ENCODE data around the gene SLC39A10. TPM values are rescaled to one million over a fixed set of nuclear protein-coding genes. Genes with fewer than 3 reads are reported as not detected.

SLC39A10 gene
- total RNA-seq, 1 donor from 2014 or later: 37.4 TPM

DNA sequence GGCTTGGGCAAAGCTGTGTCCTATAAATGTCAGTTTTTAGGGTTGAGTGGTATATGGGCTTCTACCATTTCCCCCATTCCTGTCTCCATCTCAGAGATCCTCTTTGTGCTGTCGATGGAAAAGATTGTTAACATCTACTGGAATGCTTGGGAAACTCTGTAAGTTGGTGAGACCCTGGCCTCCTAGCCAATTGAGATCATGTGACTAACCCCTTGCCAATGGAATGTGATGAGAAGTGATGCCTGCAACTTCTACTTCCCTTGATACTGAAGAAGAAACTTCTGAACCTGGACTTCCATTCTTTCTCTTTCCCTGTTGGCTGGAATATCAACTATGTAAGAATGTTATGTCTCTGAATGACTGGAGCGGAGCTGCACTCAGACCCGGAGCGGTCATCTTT lies 14.5 kb downstream of the SLC39A10 start:
- no peak overlapping the region for H3K27ac Mint-ChIP-seq (ENCODE audit: unreplicated experiment)
- TF ChIP-seq, protein P1, sequence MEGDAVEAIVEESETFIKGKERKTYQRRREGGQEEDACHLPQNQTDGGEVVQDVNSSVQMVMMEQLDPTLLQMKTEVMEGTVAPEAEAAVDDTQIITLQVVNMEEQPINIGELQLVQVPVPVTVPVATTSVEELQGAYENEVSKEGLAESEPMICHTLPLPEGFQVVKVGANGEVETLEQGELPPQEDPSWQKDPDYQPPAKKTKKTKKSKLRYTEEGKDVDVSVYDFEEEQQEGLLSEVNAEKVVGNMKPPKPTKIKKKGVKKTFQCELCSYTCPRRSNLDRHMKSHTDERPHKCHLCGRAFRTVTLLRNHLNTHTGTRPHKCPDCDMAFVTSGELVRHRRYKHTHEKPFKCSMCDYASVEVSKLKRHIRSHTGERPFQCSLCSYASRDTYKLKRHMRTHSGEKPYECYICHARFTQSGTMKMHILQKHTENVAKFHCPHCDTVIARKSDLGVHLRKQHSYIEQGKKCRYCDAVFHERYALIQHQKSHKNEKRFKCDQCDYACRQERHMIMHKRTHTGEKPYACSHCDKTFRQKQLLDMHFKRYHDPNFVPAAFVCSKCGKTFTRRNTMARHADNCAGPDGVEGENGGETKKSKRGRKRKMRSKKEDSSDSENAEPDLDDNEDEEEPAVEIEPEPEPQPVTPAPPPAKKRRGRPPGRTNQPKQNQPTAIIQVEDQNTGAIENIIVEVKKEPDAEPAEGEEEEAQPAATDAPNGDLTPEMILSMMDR (IDR thresholded peaks at IDR 0.05): no peak
- no peaks in the 10 kb centered on the region for H3K9me3 Mint-ChIP-seq (ENCODE audit: unreplicated experiment)
- H3K4me1 Mint-ChIP-seq (ENCODE audit: unreplicated experiment): no peaks in the 10 kb centered on the region
- H3K4me3 Mint-ChIP-seq (ENCODE audit: unreplicated experiment): no peak overlapping the region
- peaks cover 5% of the 10 kb centered on the region for H3K36me3 Mint-ChIP-seq (ENCODE audit: unreplicated experiment)
- no peak for DNase-seq (ENCODE audit: extremely low spot score, unreplicated experiment)
- H3K27me3 Mint-ChIP-seq (ENCODE audit: unreplicated experiment): no peaks in the 10 kb centered on the region

DNA sequence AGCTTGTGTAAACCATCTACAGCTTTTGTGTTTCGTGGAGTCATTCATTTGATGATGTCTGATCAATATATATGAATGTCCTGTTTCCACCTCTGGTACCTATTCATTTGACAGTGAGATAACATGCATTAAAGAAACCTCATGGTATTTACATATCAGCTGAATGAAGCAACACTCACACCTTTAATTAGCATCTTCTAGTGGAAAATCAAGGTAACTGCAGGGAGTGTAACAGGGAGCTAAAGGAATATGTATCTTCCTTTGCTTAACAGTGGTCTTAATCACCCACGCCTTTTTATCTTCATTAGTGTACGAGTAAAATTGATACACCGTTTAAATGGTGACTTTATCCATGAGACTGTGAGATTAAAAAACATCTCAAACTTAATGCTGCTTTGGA lies 15.6 kb downstream of the SLC39A10 start:
- H3K36me3 Mint-ChIP-seq (ENCODE audit: unreplicated experiment): peaks cover 8% of the 10 kb centered on the region
- TF ChIP-seq, protein P1 (IDR thresholded peaks at IDR 0.05): no peak
- DNase-seq (ENCODE audit: extremely low spot score, unreplicated experiment): no peak
- H3K9me3 Mint-ChIP-seq (ENCODE audit: unreplicated experiment): no peaks in the 10 kb centered on the region
- H3K27ac Mint-ChIP-seq (ENCODE audit: unreplicated experiment): no peak overlapping the region
- H3K4me3 Mint-ChIP-seq (ENCODE audit: unreplicated experiment): no peak overlapping the region
- H3K4me1 Mint-ChIP-seq (ENCODE audit: unreplicated experiment): no peaks in the 10 kb centered on the region
- no peaks in the 10 kb centered on the region for H3K27me3 Mint-ChIP-seq (ENCODE audit: unreplicated experiment)

DNA sequence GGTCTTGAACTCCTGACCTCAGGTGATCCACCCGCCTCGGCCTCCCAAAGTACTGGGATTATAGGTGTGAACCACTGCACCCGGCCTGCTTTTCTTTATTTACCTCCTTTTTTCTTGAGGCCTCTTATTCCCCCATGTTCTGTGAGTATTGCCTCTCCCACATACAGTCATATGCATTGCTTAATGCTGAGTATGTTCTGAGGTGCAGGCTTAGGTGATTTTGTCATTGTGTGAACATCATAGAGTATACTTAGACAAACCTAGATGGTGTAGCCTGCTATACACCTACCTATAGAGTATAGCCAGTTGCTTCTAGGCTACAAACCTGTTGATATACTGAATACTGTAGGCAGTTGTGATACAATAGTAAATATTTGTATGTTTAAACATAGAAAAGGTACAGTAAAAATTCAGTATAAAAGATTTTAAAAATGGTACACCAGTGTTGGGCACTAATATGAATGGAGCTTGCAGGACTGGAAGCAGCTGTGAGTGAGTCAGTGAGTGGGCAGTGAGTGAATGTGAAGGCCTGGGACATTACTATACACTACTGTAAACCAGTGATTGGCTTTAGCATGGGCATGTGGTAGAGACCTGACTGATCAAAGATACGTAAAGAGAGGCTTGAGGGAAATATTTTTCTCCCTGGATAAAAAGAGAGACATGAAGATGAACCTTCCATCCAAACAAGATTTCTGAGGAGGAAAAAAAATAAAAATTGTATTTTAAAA lies 17.6 kb downstream of the SLC39A10 start:
- no peak overlapping the region for H3K27ac Mint-ChIP-seq (ENCODE audit: unreplicated experiment)

DNA sequence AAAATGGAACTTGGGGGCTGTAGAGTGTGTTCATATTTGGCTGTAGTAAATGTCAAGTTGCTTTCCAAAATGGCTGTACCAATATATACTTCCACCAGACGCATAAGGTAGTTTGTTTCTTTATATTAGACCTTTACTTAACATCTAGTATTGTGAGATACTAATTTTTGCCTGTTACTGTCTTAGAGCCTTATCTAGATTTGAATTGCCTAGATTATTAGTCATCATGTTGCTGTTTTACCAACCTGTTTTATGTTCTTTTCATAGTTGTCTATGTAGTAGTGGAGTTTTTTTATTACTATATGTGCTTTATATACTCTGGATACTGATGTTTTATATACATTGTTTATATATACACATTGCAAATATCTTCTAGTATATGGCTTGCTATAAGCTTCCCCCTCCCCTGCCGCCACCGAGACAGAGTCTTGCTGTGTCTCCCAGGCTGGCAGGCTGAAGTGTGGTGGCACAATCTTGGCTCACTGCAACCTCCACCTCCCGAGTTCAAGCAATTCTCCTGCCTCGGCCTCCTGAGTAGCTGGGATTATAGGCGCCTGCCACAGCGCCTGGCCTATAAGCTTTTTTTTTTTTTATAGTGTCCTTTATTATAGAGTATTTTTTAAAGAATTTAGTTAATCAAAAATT lies 18.9 kb downstream of the SLC39A10 start:
- TF ChIP-seq, protein P1 (IDR thresholded peaks at IDR 0.05): no peak
- Mint-ChIP-seq H3K27ac (ENCODE audit: unreplicated experiment) (no peak overlapping the region), H3K4me3 (ENCODE audit: unreplicated experiment) (no peak overlapping the region), H3K9me3 (ENCODE audit: unreplicated experiment) (no peaks in the 10 kb centered on the region), H3K4me1 (ENCODE audit: unreplicated experiment) (no peaks in the 10 kb centered on the region), H3K27me3 (ENCODE audit: unreplicated experiment) (no peaks in the 10 kb centered on the region), H3K36me3 (ENCODE audit: unreplicated experiment) (peaks cover 18% of the 10 kb centered on the region)
- DNase-seq (ENCODE audit: extremely low spot score, unreplicated experiment): no peak

More for the DNA sequence above, 17.6 kb downstream of the SLC39A10 start:
- Mint-ChIP-seq H3K4me3 (ENCODE audit: unreplicated experiment) (no peak overlapping the region), H3K9me3 (ENCODE audit: unreplicated experiment) (no peaks in the 10 kb centered on the region), H3K4me1 (ENCODE audit: unreplicated experiment) (no peaks in the 10 kb centered on the region), H3K36me3 (ENCODE audit: unreplicated experiment) (peaks cover 8% of the 10 kb centered on the region), H3K27me3 (ENCODE audit: unreplicated experiment) (no peaks in the 10 kb centered on the region)
- no peak for DNase-seq (ENCODE audit: extremely low spot score, unreplicated experiment)
- TF ChIP-seq, protein P1 (IDR thresholded peaks at IDR 0.05): no peak

DNA sequence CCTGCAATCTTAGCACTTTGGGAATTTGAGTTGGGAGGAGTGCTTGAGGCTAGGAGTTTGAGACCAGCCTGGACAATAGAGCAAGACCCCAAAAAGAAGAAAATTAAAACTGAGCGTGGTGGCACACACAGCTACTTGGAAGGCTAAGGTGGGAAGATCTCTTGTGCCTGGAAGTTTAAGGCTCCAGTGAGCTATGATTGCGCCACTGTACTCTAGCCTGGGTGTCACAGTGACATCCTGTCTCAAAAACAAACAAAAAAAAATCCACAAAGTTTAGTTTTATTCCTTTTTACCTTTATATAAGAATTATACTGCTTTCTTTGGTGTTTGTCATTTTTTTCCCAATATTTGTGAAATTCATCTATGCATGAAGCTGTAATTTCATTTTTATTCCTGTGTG lies 20.3 kb downstream of the SLC39A10 start:
- Mint-ChIP-seq H3K9me3 (ENCODE audit: unreplicated experiment) (no peaks in the 10 kb centered on the region), H3K4me1 (ENCODE audit: unreplicated experiment) (no peaks in the 10 kb centered on the region), H3K36me3 (ENCODE audit: unreplicated experiment) (peaks cover 21% of the 10 kb centered on the region), H3K27ac (ENCODE audit: unreplicated experiment) (no peak overlapping the region), H3K4me3 (ENCODE audit: unreplicated experiment) (no peak overlapping the region), H3K27me3 (ENCODE audit: unreplicated experiment) (no peaks in the 10 kb centered on the region)
- DNase-seq (ENCODE audit: extremely low spot score, unreplicated experiment): no peak
- TF ChIP-seq, protein P1 (IDR thresholded peaks at IDR 0.05): no peak
